ENCODE measurements around the gene SMAD9. TPM values are rescaled to one million over a fixed set of nuclear protein-coding genes. Genes with fewer than 3 reads are reported as not detected.

SMAD9 gene
- total RNA-seq, result 7.1 and 9.2 TPM in 2 replicates

GRCh38 chr13:36919833-36920615 is at the start of gene SMAD9:
Gene SMAD9 (minus strand): TSS chr13:36920238. CDS start chr13:36879689, 40,549 bp downstream.

GRCh38 chr13:36818804-36819738 is 101.0 kb downstream of the SMAD9 start, which contains the start of gene RFXAP:
Gene RFXAP (plus strand): TSS chr13:36819222. CDS start chr13:36819358, 136 bp downstream.

Other genes starting within 250 kb of the SMAD9 start
- not detected in 2 replicates for gene SERTM1, start 246.2 kb downstream of the SMAD9 start, total RNA-seq
- gene RFXAP, start 101.0 kb downstream of the SMAD9 start, total RNA-seq, result 2.0 and 2.6 TPM in 2 replicates
- gene ALG5, start 79.1 kb upstream of the SMAD9 start, total RNA-seq, result 31.1 and 37.7 TPM in 2 replicates
- 53.0 and 69.0 TPM in 2 replicates for gene EXOSC8, start 80.5 kb upstream of the SMAD9 start, total RNA-seq
- 32.8 and 40.8 TPM in 2 replicates for gene SUPT20H, start 139.4 kb upstream of the SMAD9 start, total RNA-seq
- not detected in 2 replicates for gene CSNK1A1L, start 185.4 kb upstream of the SMAD9 start, total RNA-seq